NCI-H345 treated with DMSO at 0.1 percent for 48 hours (cell line): ENCODE measurements around the gene SULF2.

Experiments
- DNase-seq: peaks from one replicate; lab custom pipeline; 2025; ENCODE audit not compliant: unreplicated experiment; lab: John Stamatoyannopoulos, UW

Gene SULF2

GRCh38 chr20:47765271-47765670, 20.0 kb downstream of the SULF2 start:
- no peak for DNase-seq

DNA sequence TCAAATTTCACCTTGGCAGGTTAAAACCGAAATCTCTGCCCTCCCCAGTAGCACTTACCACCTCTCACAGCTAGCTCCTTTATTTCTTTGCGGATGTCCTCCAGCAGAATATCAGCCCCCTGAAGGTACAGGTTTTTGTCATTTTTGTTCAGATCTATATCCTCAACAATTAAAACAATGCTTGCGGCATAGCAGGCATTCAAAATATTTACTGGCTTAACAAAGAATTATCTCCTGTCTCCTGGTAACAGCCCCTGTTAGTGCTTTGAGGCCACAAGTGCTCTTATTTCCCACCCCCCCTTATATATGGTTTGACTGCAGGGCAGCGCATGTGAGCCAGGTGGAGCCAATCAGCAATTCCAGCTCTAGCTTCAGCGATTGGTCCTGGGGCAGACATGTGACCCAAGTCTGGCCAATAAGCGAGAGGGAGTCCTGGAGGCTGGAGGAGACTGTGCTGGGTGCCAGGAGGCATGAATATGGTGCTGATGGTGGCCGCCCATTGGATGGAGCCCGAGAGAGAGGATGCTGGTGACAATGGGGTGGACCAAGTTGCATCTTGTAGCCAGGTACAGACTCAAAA, 21.0 kb downstream of the SULF2 start:
- DNase-seq = no peak

DNA sequence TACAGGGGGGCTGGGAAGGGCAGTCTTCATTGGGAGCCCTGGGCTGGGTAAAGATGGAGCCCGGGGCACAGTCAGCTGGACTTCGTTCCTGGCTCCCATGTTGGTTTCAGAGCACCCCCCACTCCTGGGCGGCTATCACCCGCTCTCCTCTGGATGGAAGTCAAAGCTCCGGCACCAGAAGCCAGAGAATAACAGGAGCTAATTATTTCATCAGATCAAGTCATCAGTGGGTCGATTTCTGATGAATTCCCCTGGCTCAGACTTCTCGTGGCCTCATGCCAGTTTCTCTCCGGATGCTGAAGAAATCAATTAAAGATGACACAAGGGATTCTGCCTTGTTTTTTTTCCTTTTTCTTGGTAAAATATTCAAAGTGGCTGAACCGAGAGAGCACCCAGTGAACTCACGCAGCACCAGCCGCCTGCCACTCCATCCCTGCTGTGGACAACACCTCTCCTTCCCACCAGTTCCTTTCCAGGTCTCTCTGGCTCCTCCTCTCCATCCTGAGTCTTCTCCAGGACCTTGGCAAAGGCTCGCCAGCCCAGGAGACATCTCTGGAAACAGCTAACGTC, 22.5 kb downstream of the SULF2 start:
- no peak for DNase-seq

GRCh38 chr20:47761482-47762047, 23.7 kb downstream of the SULF2 start:
- no peak for DNase-seq

- DNase-seq = no peak
These were observed 24.4 kb downstream of the SULF2 start for GRCh38 chr20:47760686-47761481.

- DNase-seq = no peak
These were observed 26.5 kb downstream of the SULF2 start for GRCh38 chr20:47758517-47759450.

- no peak for DNase-seq
These were observed 27.9 kb downstream of the SULF2 start for GRCh38 chr20:47757145-47758035.

- no peak for DNase-seq
These were observed 30.2 kb downstream of the SULF2 start for GRCh38 chr20:47754946-47755652.

DNA sequence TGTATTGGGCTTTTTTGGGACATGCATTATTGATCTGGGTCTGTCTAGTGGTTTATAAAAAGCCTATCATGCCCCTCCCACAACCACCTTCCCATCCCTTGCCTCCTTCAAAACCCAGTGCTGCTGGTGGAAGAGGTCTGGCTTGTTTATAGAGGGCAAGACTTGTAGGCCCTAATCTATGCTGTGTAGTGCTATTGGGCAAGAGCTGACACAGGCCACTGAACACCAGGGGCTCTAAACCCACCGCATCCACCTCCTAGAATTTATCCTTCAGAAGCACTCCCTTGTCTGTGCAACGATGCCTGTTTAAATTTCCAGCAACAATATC, 30.9 kb downstream of the SULF2 start:
- no peak for DNase-seq

DNA sequence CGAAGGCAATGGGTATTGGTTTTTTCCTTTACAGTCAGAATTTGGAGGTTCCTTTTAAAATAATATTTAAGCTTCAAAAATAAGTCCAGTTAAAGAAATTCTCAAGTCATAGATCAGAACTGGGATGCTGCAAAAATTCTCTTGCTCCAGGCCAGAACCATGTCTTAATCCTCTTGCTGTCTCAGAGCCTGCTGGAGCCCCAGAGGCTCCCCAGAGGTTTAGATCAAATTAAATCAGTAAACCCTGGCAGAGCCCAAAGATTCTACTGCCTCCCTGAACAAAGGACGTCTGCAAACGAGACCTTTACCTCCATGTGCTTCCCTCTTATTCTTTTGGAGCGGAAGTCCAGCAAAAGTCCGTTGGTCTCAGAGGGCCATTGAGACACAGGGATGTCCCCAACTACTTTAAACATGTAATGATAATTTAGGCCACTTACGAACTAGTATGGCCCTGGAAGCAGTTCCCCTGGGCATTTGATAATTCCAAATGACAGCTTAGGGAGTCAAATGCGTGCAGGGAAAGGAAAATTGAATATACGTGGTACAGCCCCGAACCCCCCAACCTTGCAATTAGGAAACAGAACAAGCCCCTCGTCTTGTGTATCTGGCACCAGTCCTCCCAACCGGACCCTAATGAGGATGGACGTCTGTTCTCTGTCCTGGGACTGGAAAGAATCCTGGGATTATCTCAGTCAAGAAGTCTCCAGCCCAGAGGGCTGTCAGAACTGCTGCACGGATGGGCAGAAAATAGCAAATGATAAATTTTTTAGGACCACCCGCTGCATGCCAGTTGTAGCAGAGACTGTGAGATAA, 31.5 kb downstream of the SULF2 start:
- DNase-seq = no peak

DNA sequence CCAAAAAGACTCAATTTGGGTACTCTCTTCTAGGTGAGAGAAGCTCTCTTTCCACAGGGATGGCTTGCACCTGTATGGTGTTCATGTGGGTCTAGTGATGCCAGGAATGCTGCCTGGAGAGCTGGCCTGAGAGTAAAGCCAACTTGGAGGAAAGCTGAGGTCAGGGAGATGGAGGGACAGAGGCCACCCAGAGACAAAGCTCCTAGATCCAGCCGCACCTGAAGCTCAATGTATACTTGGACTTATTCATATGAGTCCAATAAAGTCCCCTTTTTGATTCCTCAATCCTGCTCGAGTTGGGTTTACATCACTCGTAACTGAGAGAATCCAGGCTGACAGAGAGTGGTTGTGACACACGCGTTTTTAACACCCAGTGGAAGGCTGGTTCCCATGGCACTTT, 33.8 kb downstream of the SULF2 start:
- no peak for DNase-seq

GRCh38 chr20:47749339-47749738, 35.9 kb downstream of the SULF2 start:
- DNase-seq = no peak

DNA sequence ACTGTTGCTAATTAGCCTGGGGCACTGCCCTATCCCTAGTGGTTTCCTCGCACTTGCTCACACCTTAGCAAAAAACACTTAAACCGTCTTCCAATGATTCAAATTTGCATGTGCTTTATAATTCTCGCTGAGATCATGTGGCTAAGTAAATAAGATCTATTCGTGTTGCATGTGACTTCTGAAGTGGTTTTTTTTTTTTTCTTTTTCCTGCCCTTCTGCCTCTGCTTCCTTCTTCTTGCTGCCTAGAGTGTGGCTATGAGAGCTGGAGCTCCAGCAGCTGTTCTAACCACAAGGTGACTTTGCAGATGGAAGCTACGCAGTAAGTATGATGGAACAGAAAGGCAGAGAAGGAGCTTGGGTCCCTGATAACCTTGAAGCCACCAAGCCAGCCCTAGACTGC, 36.5 kb downstream of the SULF2 start:
- DNase-seq = no peak

DNA sequence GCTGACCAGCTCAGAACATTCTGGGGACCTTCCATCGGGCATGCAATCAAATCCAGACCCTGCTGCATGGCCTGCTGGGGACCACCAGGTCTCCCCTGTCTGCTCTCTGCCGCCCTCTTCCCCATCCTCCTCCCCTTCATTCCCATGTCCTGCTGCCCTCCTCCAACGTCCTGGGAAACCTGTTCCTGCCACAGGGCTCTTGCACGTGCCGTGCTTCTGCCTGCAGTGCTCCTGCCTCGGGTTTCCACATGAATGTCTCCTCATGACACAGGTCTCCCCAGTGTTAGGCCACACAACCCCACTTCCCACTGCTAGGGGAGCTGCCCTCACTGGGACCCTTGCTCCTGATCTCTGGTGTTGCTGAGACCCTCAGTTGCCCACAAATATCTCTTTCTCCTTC, 37.2 kb downstream of the SULF2 start:
- DNase-seq = no peak

DNA sequence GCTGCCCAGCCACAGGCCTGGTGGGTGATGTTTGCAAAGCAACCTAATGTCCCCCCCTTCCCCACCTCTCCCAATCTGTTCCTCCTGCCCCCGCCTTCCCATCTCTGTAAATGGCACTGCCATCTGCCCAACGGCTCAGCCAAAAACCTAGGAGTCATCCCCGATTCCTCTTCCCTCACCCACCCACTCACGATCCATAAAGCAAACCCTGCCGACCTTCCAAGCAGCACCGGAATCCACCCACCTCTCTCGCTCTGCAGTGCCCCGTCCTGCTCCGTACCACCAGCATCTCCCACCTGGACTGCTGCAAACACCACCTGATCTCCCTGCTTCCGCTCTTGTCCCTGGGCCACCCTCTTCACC, 37.6 kb downstream of the SULF2 start:
- DNase-seq = no peak

GRCh38 chr20:47744803-47745202, 40.5 kb downstream of the SULF2 start:
- DNase-seq = no peak

DNA sequence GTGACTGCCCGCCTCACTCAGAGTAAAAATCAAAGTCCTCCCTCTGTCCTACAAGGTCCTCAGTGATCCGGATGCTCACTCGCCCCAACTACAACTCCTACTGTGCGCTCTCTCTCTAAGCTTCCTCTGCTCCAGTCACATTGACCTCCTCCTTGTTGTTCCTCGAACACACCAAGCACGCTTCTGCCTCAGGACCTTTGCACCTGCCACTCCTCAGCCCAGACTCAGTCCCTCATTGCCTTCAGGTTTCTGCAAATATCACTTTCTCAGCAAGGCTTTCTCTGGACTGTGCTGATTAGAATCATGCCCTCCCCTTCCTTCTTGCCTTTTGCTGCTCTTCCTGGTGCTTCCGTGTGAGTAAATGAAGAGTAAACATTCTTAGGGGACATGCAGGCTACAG, 41.6 kb downstream of the SULF2 start:
- no peak for DNase-seq

- DNase-seq = no peak
These were observed 43.3 kb downstream of the SULF2 start for GRCh38 chr20:47741669-47742608.
